ENCODE results near the gene MKS1. TPM values are rescaled to one million over a fixed set of nuclear protein-coding genes. Genes with fewer than 3 reads are reported as not detected.

Gene MKS1
- total RNA-seq, 1 experiment from 2014 or later: 28.6 TPM

- BruUV-seq (replicated peaks): no TSS peak
- Histone ChIP-seq H3K27me3 (replicated peaks; ENCODE audit: control insufficient read depth, insufficient read depth, low read length) (no peaks in the 10 kb centered on the region; the same call in 1 of the 2 replicates), H3K9me3 (no peaks in the 10 kb centered on the region; the same call in 1 of the 2 replicates), H3K36me3 (ENCODE audit: control insufficient read depth, insufficient read depth, low read length) (no peaks in the 10 kb centered on the region), H3K4me1 (no peaks in the 10 kb centered on the region), H3K4me3 (ENCODE audit: low read depth, low read length) (no peak overlapping the region)
- CTCF ChIA-PET: no interaction called here
- no peaks in the 10 kb centered on the region for H3K9me3 Mint-ChIP-seq (ENCODE audit: unreplicated experiment)
- peaks cover 24% of the 10 kb centered on the region for H3K27me3 Mint-ChIP-seq (ENCODE audit: insufficient read depth, unreplicated experiment)
- POLR2A ChIA-PET: no interaction called here
- DNase-seq: no peak
- H3K4me3 Mint-ChIP-seq (ENCODE audit: unreplicated experiment): no peak overlapping the region
- no peaks in the 10 kb centered on the region for H3K4me1 Mint-ChIP-seq (ENCODE audit: low read depth, unreplicated experiment)
- H3K36me3 Mint-ChIP-seq (ENCODE audit: insufficient read depth, unreplicated experiment): no peaks in the 10 kb centered on the region
- TF ChIP-seq CTCF (IDR thresholded peaks at IDR 0.05; ENCODE audit: insufficient read depth in 1 of 2, low read depth in 1 of 2, low read length in 1 of 2, severe bottlenecking in 1 of 2, unreplicated experiment in 1 of 2): no peak
- H3K27ac Mint-ChIP-seq (ENCODE audit: unreplicated experiment): no peak overlapping the region
- intact Hi-C loops (cut with micrococcal nuclease; ENCODE audit: unreplicated experiment): no loop called here
Measured at GRCh38 chr17:58235821-58236220, 16.8 kb upstream of the MKS1 start.

- ChIA-PET CTCF (no interaction called here), POLR2A (no interaction called here)
- Histone ChIP-seq H3K4me1 (no peaks in the 10 kb centered on the region), H3K36me3 (ENCODE audit: control insufficient read depth, insufficient read depth, low read length) (no peaks in the 10 kb centered on the region), H3K4me3 (ENCODE audit: low read depth, low read length) (no peak overlapping the region), H3K27me3 (replicated peaks; ENCODE audit: control insufficient read depth, insufficient read depth, low read length) (no peaks in the 10 kb centered on the region; the same call in 1 of the 2 replicates), H3K9me3 (no peaks in the 10 kb centered on the region; the same call in 1 of the 2 replicates)
- no TSS peak for BruUV-seq (replicated peaks)
- TF ChIP-seq CTCF (IDR thresholded peaks at IDR 0.05; ENCODE audit: insufficient read depth in 1 of 2, low read depth in 1 of 2, low read length in 1 of 2, severe bottlenecking in 1 of 2, unreplicated experiment in 1 of 2): no peak
- Mint-ChIP-seq H3K9me3 (ENCODE audit: unreplicated experiment) (no peaks in the 10 kb centered on the region), H3K4me3 (ENCODE audit: unreplicated experiment) (no peak overlapping the region), H3K27ac (ENCODE audit: unreplicated experiment) (no peak overlapping the region), H3K4me1 (ENCODE audit: low read depth, unreplicated experiment) (no peaks in the 10 kb centered on the region), H3K27me3 (ENCODE audit: insufficient read depth, unreplicated experiment) (peaks cover 14% of the 10 kb centered on the region), H3K36me3 (ENCODE audit: insufficient read depth, unreplicated experiment) (no peaks in the 10 kb centered on the region)
- intact Hi-C loops (cut with micrococcal nuclease; ENCODE audit: unreplicated experiment): no loop called here
- no peak for DNase-seq
Measured at GRCh38 chr17:58234512-58234911, 15.5 kb upstream of the MKS1 start.

GRCh38 chr17:58233543-58233942, 14.5 kb upstream of the MKS1 start:
- DNase-seq: no peak
- peaks cover 17% of the 10 kb centered on the region for H3K27me3 Mint-ChIP-seq (ENCODE audit: insufficient read depth, unreplicated experiment)
- no peak overlapping the region for H3K27ac Mint-ChIP-seq (ENCODE audit: unreplicated experiment)
- no TSS peak for BruUV-seq (replicated peaks)
- ChIA-PET CTCF (no interaction called here), POLR2A (no interaction called here)
- Histone ChIP-seq H3K4me1 (no peaks in the 10 kb centered on the region), H3K36me3 (ENCODE audit: control insufficient read depth, insufficient read depth, low read length) (no peaks in the 10 kb centered on the region), H3K9me3 (no peaks in the 10 kb centered on the region; the same call in 1 of the 2 replicates), H3K4me3 (ENCODE audit: low read depth, low read length) (no peak overlapping the region), H3K27me3 (replicated peaks; ENCODE audit: control insufficient read depth, insufficient read depth, low read length) (no peaks in the 10 kb centered on the region; the same call in none of the 2 replicates)
- TF ChIP-seq CTCF (IDR thresholded peaks at IDR 0.05; ENCODE audit: insufficient read depth in 1 of 2, low read depth in 1 of 2, low read length in 1 of 2, severe bottlenecking in 1 of 2, unreplicated experiment in 1 of 2): no peak
- no peak overlapping the region for H3K4me3 Mint-ChIP-seq (ENCODE audit: unreplicated experiment)
- H3K4me1 Mint-ChIP-seq (ENCODE audit: low read depth, unreplicated experiment): no peaks in the 10 kb centered on the region
- no peaks in the 10 kb centered on the region for H3K9me3 Mint-ChIP-seq (ENCODE audit: unreplicated experiment)
- H3K36me3 Mint-ChIP-seq (ENCODE audit: insufficient read depth, unreplicated experiment): no peaks in the 10 kb centered on the region
- intact Hi-C loops (cut with micrococcal nuclease; ENCODE audit: unreplicated experiment): no loop called here
